Measurements from ENCODE around the gene PLXNA4. TPM values are rescaled to one million over a fixed set of nuclear protein-coding genes. Genes with fewer than 3 reads are reported as not detected.

PLXNA4 gene
- total RNA-seq, 1 experiment from 2014 or later, result not detected

DNA sequence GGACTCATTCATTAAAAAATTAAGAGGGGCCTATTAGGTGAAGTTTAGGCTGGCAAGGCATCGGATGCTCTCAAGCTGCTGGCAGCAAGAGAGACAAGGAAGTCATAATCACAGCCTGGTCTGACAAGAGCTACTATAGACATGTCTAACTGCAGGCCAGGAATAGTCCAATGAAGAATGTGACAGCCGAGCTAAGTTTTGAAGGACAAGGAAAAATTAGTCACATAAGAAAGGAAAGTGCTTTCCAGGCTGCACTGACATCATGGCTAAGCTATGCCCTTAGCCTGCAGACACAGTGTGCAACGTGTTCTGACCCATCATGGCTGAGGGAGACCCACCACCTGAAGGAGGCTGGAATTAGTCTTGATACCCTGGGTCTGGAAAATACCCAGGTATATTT lies 281.1 kb downstream of the PLXNA4 start:
- H3K4me3 ChIP-seq (replicated peaks in 1 of 2; ENCODE audit: low read depth in 1 of 2, low read length in 2 of 2), result no peak overlapping the region
- H2AFZ ChIP-seq (ENCODE audit: low read depth, low read length, poor library complexity, severe bottlenecking), result no peak overlapping the region
- H3K36me3 ChIP-seq (ENCODE audit: control insufficient read depth in 1 of 2, insufficient read depth in 2 of 2, low read length in 2 of 2), result no peaks in the 10 kb centered on the region
- intact Hi-C loops (cut with micrococcal nuclease), result no loop called here
- no peaks in the 10 kb centered on the region for H3K9me3 ChIP-seq (ENCODE audit: control insufficient read depth in 1 of 2, insufficient read depth in 1 of 2, low read depth in 1 of 2, low read length in 2 of 2)
- H3K4me2 ChIP-seq (ENCODE audit: low read length), result no peak overlapping the region
- DNase-seq (ENCODE audit: low read depth, low spot score) (no peak), ATAC-seq (no peak)
- ChIA-PET RAD21 (ENCODE audit: low non-redundant PET in 1 of 2, low total read pairs in 2 of 2, uncharacterized antibody in 2 of 2, unreplicated experiment in 2 of 2) (no interaction called here), POLR2A (no interaction called here), CTCF (no interaction called here)
- H3K27ac ChIP-seq (ENCODE audit: low read depth, low read length), result no peak overlapping the region
- no peaks in the 10 kb centered on the region for H3K79me2 ChIP-seq (ENCODE audit: insufficient read depth, low read length)
- TF ChIP-seq, protein P1, sequence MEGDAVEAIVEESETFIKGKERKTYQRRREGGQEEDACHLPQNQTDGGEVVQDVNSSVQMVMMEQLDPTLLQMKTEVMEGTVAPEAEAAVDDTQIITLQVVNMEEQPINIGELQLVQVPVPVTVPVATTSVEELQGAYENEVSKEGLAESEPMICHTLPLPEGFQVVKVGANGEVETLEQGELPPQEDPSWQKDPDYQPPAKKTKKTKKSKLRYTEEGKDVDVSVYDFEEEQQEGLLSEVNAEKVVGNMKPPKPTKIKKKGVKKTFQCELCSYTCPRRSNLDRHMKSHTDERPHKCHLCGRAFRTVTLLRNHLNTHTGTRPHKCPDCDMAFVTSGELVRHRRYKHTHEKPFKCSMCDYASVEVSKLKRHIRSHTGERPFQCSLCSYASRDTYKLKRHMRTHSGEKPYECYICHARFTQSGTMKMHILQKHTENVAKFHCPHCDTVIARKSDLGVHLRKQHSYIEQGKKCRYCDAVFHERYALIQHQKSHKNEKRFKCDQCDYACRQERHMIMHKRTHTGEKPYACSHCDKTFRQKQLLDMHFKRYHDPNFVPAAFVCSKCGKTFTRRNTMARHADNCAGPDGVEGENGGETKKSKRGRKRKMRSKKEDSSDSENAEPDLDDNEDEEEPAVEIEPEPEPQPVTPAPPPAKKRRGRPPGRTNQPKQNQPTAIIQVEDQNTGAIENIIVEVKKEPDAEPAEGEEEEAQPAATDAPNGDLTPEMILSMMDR (IDR thresholded peaks at IDR 0.05 in 2 of 3, conservative IDR thresholded peaks at IDR 0.05 in 1 of 3; ENCODE audit: borderline replicate concordance in 1 of 3, insufficient read depth in 1 of 3, low read depth in 2 of 3, low read length in 2 of 3), result no peak
- TF ChIP-seq REST (IDR thresholded peaks at IDR 0.05; ENCODE audit: low read depth) (no peak), ELF1 (IDR thresholded peaks at IDR 0.05; ENCODE audit: borderline replicate concordance, low read depth) (no peak), TCF7L2 (IDR thresholded peaks at IDR 0.05; ENCODE audit: borderline replicate concordance, extremely low read depth, insufficient read depth, insufficient read length) (no peak), POLR2A (IDR thresholded peaks at IDR 0.05; ENCODE audit: borderline replicate concordance, extremely low read depth, insufficient read depth, insufficient read length) (no peak), EZH2 (IDR thresholded peaks at IDR 0.05) (no peak), ZNF274 (IDR thresholded peaks at IDR 0.05; ENCODE audit: low read depth, low read length) (no peak), CEBPB (IDR thresholded peaks at IDR 0.05; ENCODE audit: low read depth) (no peak), CBX3 (IDR thresholded peaks at IDR 0.05; ENCODE audit: low read depth) (no peak), ZFX (IDR thresholded peaks at IDR 0.05) (no peak)
- no peaks in the 10 kb centered on the region for H4K20me1 ChIP-seq (ENCODE audit: insufficient read depth)
- BruUV-seq (replicated peaks), result no TSS peak
- H3K9me2 ChIP-seq (ENCODE audit: insufficient read depth), result no peaks in the 10 kb centered on the region
- H3K9ac ChIP-seq (ENCODE audit: low read length), result no peak overlapping the region
- H3K4me1 ChIP-seq (ENCODE audit: control insufficient read depth in 1 of 2, insufficient read depth in 2 of 2, low read length in 2 of 2), result no peaks in the 10 kb centered on the region
- H3K27me3 ChIP-seq (ENCODE audit: insufficient read depth, low read length), result peaks cover 33% of the 10 kb centered on the region
